ENCODE data around the gene CLDN24. TPM values are rescaled to one million over a fixed set of nuclear protein-coding genes. Genes with fewer than 3 reads are reported as not detected.

CLDN24 gene
- total and polyA plus RNA-seq, 2 donors (not counting 3 experiments of a cell fraction or from before 2014, with no cell fraction given): not detected

- no peaks in the 10 kb centered on the region for H4K20me1 ChIP-seq (replicated peaks; ENCODE audit: control insufficient read depth, extremely low read depth, insufficient read depth, low read length)
- intact Hi-C loops (cut with micrococcal nuclease): loop anchor here (5.0 kb wide), 1 partner anchor 111 kb away; no protein-coding TSS in a partner anchor
- no peaks in the 10 kb centered on the region for H3K79me2 ChIP-seq (ENCODE audit: control insufficient read depth, insufficient read depth, low read length)
- no peaks in the 10 kb centered on the region for H3K9me1 ChIP-seq (replicated peaks; ENCODE audit: control insufficient read depth, extremely low read depth, insufficient read depth, low read length)
- peaks cover 9% of the 10 kb centered on the region for H3K4me1 ChIP-seq (ENCODE audit: control insufficient read depth, extremely low read depth, insufficient read depth, low read length)
- DNase-seq (ENCODE audit: low read depth, low spot score): no peak
- ChIA-PET CTCF (interaction anchor here (1.1 to 1.3 kb wide), 3 partner anchors 25 to 112 kb away, joined by 3 to 4 read pairs (median 3); no protein-coding TSS in a partner anchor), POLR2A (no interaction called here)
- H3K4me2 ChIP-seq (ENCODE audit: insufficient read depth, low read length): no peak overlapping the region
- H2AFZ ChIP-seq (ENCODE audit: low read depth, low read length): no peak overlapping the region
- TF ChIP-seq CTCF (IDR thresholded peaks at IDR 0.05; ENCODE audit: extremely low read depth in 1 of 2, insufficient read depth in 1 of 2, low read depth in 1 of 2, low read length in 2 of 2): no peak
- no peak overlapping the region for H3K27ac ChIP-seq (ENCODE audit: insufficient read depth, low read depth, low read length)
- dilution Hi-C loops (cut with MboI; ENCODE audit: extremely low pct_ligation_motif_present, low sequenced_read_pairs): no loop called here
- no peak for FAIRE-seq
- no peak overlapping the region for H3K4me3 ChIP-seq (replicated peaks in 1 of 3; ENCODE audit: insufficient read depth in 1 of 3, low read depth in 1 of 3, low read length in 3 of 3)
- no peaks in the 10 kb centered on the region for H3K9me3 ChIP-seq (replicated peaks; ENCODE audit: control insufficient read depth, insufficient read depth, low read length)
- no peak overlapping the region for H3K9ac ChIP-seq (replicated peaks; ENCODE audit: extremely low read depth, insufficient read depth, low read length)
- H3K27me3 ChIP-seq (ENCODE audit: control insufficient read depth in 2 of 2, insufficient read depth in 2 of 2, low read length in 2 of 2): no peaks in the 10 kb centered on the region
- H3K36me3 ChIP-seq (ENCODE audit: control insufficient read depth in 2 of 2, extremely low read depth in 1 of 2, insufficient read depth in 2 of 2, low read length in 2 of 2): peaks cover 13 to 25% of the 10 kb centered on the region in 2 experiments
- BruUV-seq (replicated peaks): no TSS peak
Observed at GRCh38 chr4:183286590-183287308, 35.5 kb downstream of the CLDN24 start.

GRCh38 chr4:183285886-183286285 is 36.3 kb downstream of the CLDN24 start:
- dilution Hi-C loops (cut with MboI; ENCODE audit: extremely low pct_ligation_motif_present, low sequenced_read_pairs): no loop called here
- Histone ChIP-seq H3K27ac (ENCODE audit: insufficient read depth, low read depth, low read length) (no peak overlapping the region), H3K79me2 (ENCODE audit: control insufficient read depth, insufficient read depth, low read length) (no peaks in the 10 kb centered on the region), H2AFZ (ENCODE audit: low read depth, low read length) (no peak overlapping the region), H3K9me1 (replicated peaks; ENCODE audit: control insufficient read depth, extremely low read depth, insufficient read depth, low read length) (no peaks in the 10 kb centered on the region), H3K4me2 (ENCODE audit: insufficient read depth, low read length) (no peak overlapping the region), H3K9ac (replicated peaks; ENCODE audit: extremely low read depth, insufficient read depth, low read length) (no peak overlapping the region), H3K4me3 (replicated peaks in 1 of 3; ENCODE audit: insufficient read depth in 1 of 3, low read depth in 1 of 3, low read length in 3 of 3) (no peak overlapping the region), H3K36me3 (ENCODE audit: control insufficient read depth in 2 of 2, extremely low read depth in 1 of 2, insufficient read depth in 2 of 2, low read length in 2 of 2) (peaks cover 13 to 25% of the 10 kb centered on the region in 2 experiments), H4K20me1 (replicated peaks; ENCODE audit: control insufficient read depth, extremely low read depth, insufficient read depth, low read length) (no peaks in the 10 kb centered on the region), H3K4me1 (ENCODE audit: control insufficient read depth, extremely low read depth, insufficient read depth, low read length) (peaks cover 9% of the 10 kb centered on the region), H3K27me3 (ENCODE audit: control insufficient read depth in 2 of 2, insufficient read depth in 2 of 2, low read length in 2 of 2) (no peaks in the 10 kb centered on the region), H3K9me3 (replicated peaks; ENCODE audit: control insufficient read depth, insufficient read depth, low read length) (no peaks in the 10 kb centered on the region)
- TF ChIP-seq JUN (IDR thresholded peaks at IDR 0.05; ENCODE audit: borderline replicate concordance, insufficient read depth, insufficient read length, low read depth) (no peak), FOS (IDR thresholded peaks at IDR 0.05; ENCODE audit: borderline replicate concordance, insufficient read depth, low read length) (no peak), MYC (IDR thresholded peaks at IDR 0.05; ENCODE audit: low read depth, low read length) (no peak), GATA2 (IDR thresholded peaks at IDR 0.05; ENCODE audit: insufficient read depth, insufficient read length, low read depth, low read length) (no peak), CTCF (IDR thresholded peaks at IDR 0.05; ENCODE audit: extremely low read depth in 1 of 2, insufficient read depth in 1 of 2, low read depth in 1 of 2, low read length in 2 of 2) (no peak), EZH2 (IDR thresholded peaks at IDR 0.05; ENCODE audit: borderline replicate concordance, low read depth, low read length, severe bottlenecking) (no peak), POLR2A (IDR thresholded peaks at IDR 0.05; ENCODE audit: low read depth, low read length) (no peak), POLR2AphosphoS5 (IDR thresholded peaks at IDR 0.05; ENCODE audit: insufficient read depth, low read depth, low read length) (no peak)
- TF ChIP-seq, protein P1, sequence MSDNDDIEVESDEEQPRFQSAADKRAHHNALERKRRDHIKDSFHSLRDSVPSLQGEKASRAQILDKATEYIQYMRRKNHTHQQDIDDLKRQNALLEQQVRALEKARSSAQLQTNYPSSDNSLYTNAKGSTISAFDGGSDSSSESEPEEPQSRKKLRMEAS (IDR thresholded peaks at IDR 0.05; ENCODE audit: insufficient read depth, insufficient read length): no peak
- intact Hi-C loops (cut with micrococcal nuclease): loop anchor here (5.0 kb wide), 1 partner anchor 111 kb away; no protein-coding TSS in a partner anchor
- no peak for FAIRE-seq
- no TSS peak for BruUV-seq (replicated peaks)
- POLR2A ChIA-PET: no interaction called here
- CTCF ChIA-PET: interaction anchor here (1.3 kb wide), 1 partner anchor 113 kb away, joined by 3 read pairs; no protein-coding TSS in a partner anchor
- no peak for DNase-seq (ENCODE audit: low read depth, low spot score)
